H9 (cell line): Measurements from ENCODE around the gene DYNC1H1. TPM values are rescaled to one million over a fixed set of nuclear protein-coding genes. Genes with fewer than 3 reads are reported as not detected.

Source experiments
- DNase-seq: peaks from one replicate; pipeline ENCODE4 v3.0.0-alpha.2; 2017
- H2AFZ ChIP-seq: one replicate; pipeline ENCODE4 v1.6.1; 2013; ENCODE audit warnings: mild to moderate bottlenecking, low read length, control low read depth, moderate library complexity
- H2AK5ac ChIP-seq: 2 replicates; pipeline ENCODE4 v1.6.1; 2013; ENCODE audit warnings: low read length, control low read depth, mixed read lengths; ENCODE audit not compliant: insufficient read length
- H2BK120ac ChIP-seq: one replicate; pipeline ENCODE4 v1.6.1; 2013; ENCODE audit warnings: low read depth, mild to moderate bottlenecking, low read length, control low read depth, inconsistent platforms; ENCODE audit not compliant: poor library complexity, severe bottlenecking
- H2BK12ac ChIP-seq: 2 replicates; pipeline ENCODE4 v1.6.1; 2013; ENCODE audit warnings: low read length, control low read depth, mixed read lengths, low read depth; ENCODE audit not compliant: insufficient read length
- H2BK15ac ChIP-seq: 2 replicates; pipeline ENCODE4 v1.6.1; 2013; ENCODE audit warnings: low read depth, low read length, control low read depth
- H2BK20ac ChIP-seq: one replicate; pipeline ENCODE4 v1.6.1; 2013; ENCODE audit warnings: low read depth, mild to moderate bottlenecking, low read length, control low read depth, inconsistent platforms; ENCODE audit not compliant: poor library complexity, severe bottlenecking
- H2BK5ac ChIP-seq: 2 replicates; pipeline ENCODE4 v1.6.1; 2013; ENCODE audit warnings: low read length, control low read depth, mixed read lengths; ENCODE audit not compliant: insufficient read length
- H3K14ac ChIP-seq: 2 replicates; pipeline ENCODE4 v1.6.1; 2013; ENCODE audit warnings: low read length, control low read depth; ENCODE audit not compliant: insufficient read depth
- H3K18ac ChIP-seq: 2 replicates; pipeline ENCODE4 v1.6.1; 2013; ENCODE audit warnings: low read depth, mild to moderate bottlenecking, mixed read lengths, low read length, control low read depth; ENCODE audit not compliant: insufficient read length
- H3K23ac ChIP-seq: 2 replicates; pipeline ENCODE4 v1.6.1; 2013; ENCODE audit warnings: low read length, control low read depth, mixed read lengths, low read depth; ENCODE audit not compliant: insufficient read length
- H3K23me2 ChIP-seq: 2 replicates; pipeline ENCODE4 v1.6.1; 2013; ENCODE audit warnings: low read depth, mild to moderate bottlenecking, mixed read lengths, low read length, control low read depth; ENCODE audit not compliant: insufficient read length, poor library complexity, severe bottlenecking
- H3K27ac ChIP-seq: 2 replicates; pipeline ENCODE4 v1.5.1; 2013; ENCODE audit warnings: low read length, control low read depth, mixed read lengths, low read depth; ENCODE audit not compliant: insufficient read length
- H3K27me3 ChIP-seq: 2 replicates; pipeline ENCODE4 v1.6.1; 2013; ENCODE audit warnings: low read length, control low read depth, inconsistent platforms; ENCODE audit not compliant: insufficient read depth
- H3K4ac ChIP-seq: 2 replicates; pipeline ENCODE4 v1.6.1; 2013; ENCODE audit warnings: low read depth, mild to moderate bottlenecking, control low read depth, inconsistent platforms, low read length, moderate library complexity
- H3K4me1 ChIP-seq: 2 replicates; pipeline ENCODE4 v1.6.1; 2013; ENCODE audit warnings: low read length, control low read depth, inconsistent platforms; ENCODE audit not compliant: insufficient read depth
- H3K4me2 ChIP-seq: 2 replicates; pipeline ENCODE4 v1.6.1; 2013; ENCODE audit warnings: low read length, control low read depth, mixed read lengths; ENCODE audit not compliant: insufficient read length, insufficient read depth
- H3K56ac ChIP-seq: 2 replicates; pipeline ENCODE4 v1.6.1; 2013; ENCODE audit warnings: low read depth, mild to moderate bottlenecking, mixed read lengths, low read length, control low read depth; ENCODE audit not compliant: insufficient read length
- H3K79me1 ChIP-seq: 2 replicates; pipeline ENCODE4 v1.6.1; 2013; ENCODE audit warnings: low read depth, mild to moderate bottlenecking, moderate library complexity, low read length, control low read depth, inconsistent platforms; ENCODE audit not compliant: insufficient read depth, poor library complexity, severe bottlenecking
- H3K79me2 ChIP-seq: 2 replicates; pipeline ENCODE4 v1.6.1; 2013; ENCODE audit warnings: low read length, control low read depth, inconsistent platforms; ENCODE audit not compliant: insufficient read depth
- H3K9ac ChIP-seq: 2 replicates; pipeline ENCODE4 v1.6.1; 2013; ENCODE audit warnings: low read length, control low read depth, mixed read lengths; ENCODE audit not compliant: insufficient read length; ENCODE audit errors: extremely low read depth
- H3K9me3 ChIP-seq: one replicate; pipeline ENCODE4 v1.6.1; 2013; ENCODE audit warnings: low read depth, low read length, inconsistent platforms; ENCODE audit not compliant: control insufficient read depth
- H3T11ph ChIP-seq: one replicate; pipeline ENCODE4 v1.6.1; 2013; ENCODE audit warnings: mild to moderate bottlenecking, low read length, control low read depth, inconsistent platforms
- H4K20me1 ChIP-seq: one replicate; pipeline ENCODE4 v1.6.1; 2013; ENCODE audit not compliant: control insufficient read depth, insufficient read length, insufficient read depth
- H4K5ac ChIP-seq: 2 replicates; pipeline ENCODE4 v1.6.1; 2013; ENCODE audit warnings: low read depth, mild to moderate bottlenecking, mixed read lengths, low read length, control low read depth; ENCODE audit not compliant: insufficient read length
- H4K8ac ChIP-seq: replicated peaks from 2 replicates; pipeline ENCODE4 v1.6.1; 2013; ENCODE audit warnings: low read length, control low read depth, mixed read lengths, low read depth; ENCODE audit not compliant: insufficient read length
- H4K91ac ChIP-seq: 2 replicates; pipeline ENCODE4 v1.6.1; 2013; ENCODE audit warnings: low read depth, mild to moderate bottlenecking, moderate library complexity, mixed read lengths, low read length, control low read depth; ENCODE audit not compliant: insufficient read length
- H3K27ac Mint-ChIP-seq, 3 experiments: 2 replicates in 2 of 3; 3 replicates in 1 of 3; pipeline ENCODE4 v1.8.0; 2020 to 2021; ENCODE audit warnings: mixed read lengths in 3 of 3, mild to moderate bottlenecking in 1 of 3, moderate library complexity in 1 of 3
- H3K27me3 Mint-ChIP-seq: 2 replicates; pipeline ENCODE4 v1.8.0; 2021; ENCODE audit warnings: low read depth, mild to moderate bottlenecking, moderate library complexity, mixed read lengths
- H3K36me3 Mint-ChIP-seq, 3 experiments: 2 replicates in 2 of 3; 3 replicates in 1 of 3; pipeline ENCODE4 v1.8.0; 2020 to 2021; ENCODE audit warnings: low read depth in 3 of 3, mixed read lengths in 3 of 3; ENCODE audit not compliant: insufficient read depth in 1 of 3
- H3K4me1 Mint-ChIP-seq, 2 experiments: 2 replicates each; pipeline ENCODE4 v1.8.0; 2020; ENCODE audit warnings: mixed read lengths in 2 of 2
- H3K4me3 Mint-ChIP-seq, 2 experiments: 2 replicates in 1 of 2; 3 replicates in 1 of 2; pipeline ENCODE4 v1.8.0; 2020 to 2021; ENCODE audit warnings: mild to moderate bottlenecking in 2 of 2, mixed read lengths in 2 of 2, moderate library complexity in 1 of 2
- H3K9me3 Mint-ChIP-seq, 2 experiments: 2 replicates in 1 of 2; 3 replicates in 1 of 2; pipeline ENCODE4 v1.8.0; 2020; ENCODE audit warnings: mild to moderate bottlenecking in 2 of 2, mixed read lengths in 2 of 2, moderate library complexity in 1 of 2
- CTCF ChIP-seq: fragments of 200-600 bp; sonication (generic); conservative IDR thresholded peaks from 3 replicates; pipeline ENCODE4 v1.8.0; 2021; ENCODE audit warnings: antibody characterized with exemption, mild to moderate bottlenecking
- WGBS: extraction: QIAGEN DNeasy Blood & Tissue Kit; methylation state at CpG from one replicate; pipeline ENCODE4 v1.1.7; 2013; ENCODE audit warnings: missing lambda C conversion rate, low lambda C conversion rate, mixed read lengths; ENCODE audit not compliant: insufficient read length; ENCODE audit errors: extremely low coverage; 5-methylcytosine and 5-hydroxymethylcytosine counted together
- total RNA-seq: library from RNA; stranded (reverse); gene quantifications from 2 replicates; pipeline ENCODE4 v1.2.1, GENCODE V29; 2021

DYNC1H1 gene
- total RNA-seq, 1 experiment from 2014 or later, result 359 TPM

GRCh38 chr14:101926085-101926484, 38.3 kb upstream of the DYNC1H1 start:
- Histone ChIP-seq H4K5ac (no peak overlapping the region), H2BK5ac (no peak overlapping the region), H3K79me2 (no peaks in the 10 kb centered on the region), H3K14ac (no peak overlapping the region), H3K27ac (no peak overlapping the region), H3K4me1 (no peaks in the 10 kb centered on the region), H2BK12ac (no peak overlapping the region), H3K9me3 (no peaks in the 10 kb centered on the region), H3K79me1 (no peaks in the 10 kb centered on the region), H2AK5ac (no peak overlapping the region), H3K4me2 (no peak overlapping the region), H4K8ac (no peak overlapping the region), H3T11ph (no peak overlapping the region), H4K91ac (no peak overlapping the region), H2BK20ac (no peak overlapping the region), H3K56ac (no peak overlapping the region), H3K18ac (no peak overlapping the region), H3K27me3 (no peaks in the 10 kb centered on the region; the same call in 1 of the 2 replicates), H2AFZ (no peak overlapping the region), H4K20me1 (no peaks in the 10 kb centered on the region), H3K4ac (no peak overlapping the region), H2BK15ac (no peak overlapping the region), H3K23me2 (no peaks in the 10 kb centered on the region), H2BK120ac (no peak overlapping the region), H3K9ac (no peak overlapping the region), H3K23ac (no peak overlapping the region)
- DNase-seq, result no peak
- WGBS, result no CpG with 5 or more reads among the region's 8 CpGs
- no peak for TF ChIP-seq CTCF
- H3K36me3 Mint-ChIP-seq, result peaks cover 0 to 10% (median 5%) of the 10 kb centered on the region in 3 experiments; a peak in 5 of 7 replicates
- no peak overlapping the region for H3K27ac Mint-ChIP-seq
- no peak overlapping the region for H3K4me3 Mint-ChIP-seq
- no peaks in the 10 kb centered on the region for H3K9me3 Mint-ChIP-seq
- peaks cover 4% of the 10 kb centered on the region for H3K27me3 Mint-ChIP-seq
- no peaks in the 10 kb centered on the region for H3K4me1 Mint-ChIP-seq
